ENCODE data around the gene STXBP5. TPM values are rescaled to one million over a fixed set of nuclear protein-coding genes. Genes with fewer than 3 reads are reported as not detected.

STXBP5 gene
- total RNA-seq, 4 donors from 2014 or later = 23.7 to 39.1 (median 25.8) TPM

DNA sequence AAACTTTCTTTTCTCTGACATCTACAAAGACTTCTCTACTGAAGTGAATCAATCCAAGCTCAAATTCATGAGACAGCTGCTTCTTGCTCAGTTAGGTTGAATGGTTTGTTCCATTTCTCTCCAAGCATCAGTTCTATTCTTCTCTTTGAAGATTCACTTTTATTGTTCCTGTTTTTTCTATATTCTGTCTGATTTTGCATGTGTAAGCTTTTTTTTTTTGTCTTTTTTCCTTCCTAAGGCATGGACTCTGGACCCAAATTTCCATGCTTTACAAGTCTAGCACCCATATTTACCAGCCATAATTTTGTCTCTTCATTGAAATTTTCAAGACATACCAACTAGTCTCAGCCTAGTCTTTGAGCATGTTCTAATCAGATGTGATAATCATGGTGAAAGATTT, 25.9 kb upstream of the STXBP5 start:
- Histone ChIP-seq H3K36me3 (no peaks in the 10 kb centered on the region), H3K27me3 (no peaks in the 10 kb centered on the region), H3K4me3 (no peak overlapping the region), H3K9me3 (no peaks in the 10 kb centered on the region), H3K4me1 (no peaks in the 10 kb centered on the region), H3K27ac (no peak overlapping the region)
- no peak for DNase-seq (ENCODE audit: low spot score in 2 of 2)
- no peak for TF ChIP-seq POLR2A (IDR thresholded peaks at IDR 0.05)
- no peak for TF ChIP-seq CTCF (IDR thresholded peaks at IDR 0.05)
- TF ChIP-seq EP300 (IDR thresholded peaks at IDR 0.05) = no peak

GRCh38 chr6:147179809-147180208, 24.4 kb upstream of the STXBP5 start:
- 89 to 93% methylated on average over 3 of the region's 3 CpGs for WGBS, 2 donors
- Histone ChIP-seq H3K27ac (no peak overlapping the region), H3K4me1 (no peaks in the 10 kb centered on the region), H3K4me3 (no peak overlapping the region), H3K27me3 (no peaks in the 10 kb centered on the region), H3K9me3 (no peaks in the 10 kb centered on the region), H3K36me3 (no peaks in the 10 kb centered on the region)
- no peak for DNase-seq (ENCODE audit: low spot score in 2 of 2)
- TF ChIP-seq EP300 (IDR thresholded peaks at IDR 0.05) = no peak
- no peak for TF ChIP-seq CTCF (IDR thresholded peaks at IDR 0.05)
- no peak for TF ChIP-seq POLR2A (IDR thresholded peaks at IDR 0.05)

DNA sequence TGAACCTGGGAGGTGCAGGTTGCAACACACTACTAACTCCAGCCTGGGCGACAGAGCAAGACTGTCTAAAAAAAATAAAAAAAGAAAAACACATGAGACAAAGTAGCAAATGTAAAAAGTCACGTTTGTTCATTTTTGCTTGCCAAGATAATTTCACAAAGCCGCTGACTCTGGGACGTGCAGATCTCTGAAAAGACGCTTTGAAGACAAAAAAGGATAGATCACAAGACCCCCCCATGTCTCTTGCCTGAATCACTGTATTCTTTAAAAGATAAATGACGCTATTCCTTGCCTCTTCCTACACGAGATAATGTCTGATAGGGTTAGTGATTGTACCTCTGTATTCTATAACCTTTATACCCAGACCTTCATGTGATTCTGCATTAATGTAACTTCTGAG, 23.3 kb upstream of the STXBP5 start:
- no peak for TF ChIP-seq EP300 (IDR thresholded peaks at IDR 0.05)
- DNase-seq (ENCODE audit: low spot score in 2 of 2) = no peak
- Histone ChIP-seq H3K4me3 (no peak overlapping the region), H3K36me3 (no peaks in the 10 kb centered on the region), H3K9me3 (no peaks in the 10 kb centered on the region), H3K27me3 (no peaks in the 10 kb centered on the region), H3K27ac (no peak overlapping the region), H3K4me1 (no peaks in the 10 kb centered on the region)
- 63 to 80% methylated on average over 7 of the region's 7 CpGs for WGBS, 2 donors

- no peaks in the 10 kb centered on the region for H3K9me3 ChIP-seq
- no peak for DNase-seq (ENCODE audit: low spot score in 2 of 2)
- no peak overlapping the region for H3K27ac ChIP-seq
- TF ChIP-seq POLR2A (IDR thresholded peaks at IDR 0.05) = no peak
- TF ChIP-seq CTCF (IDR thresholded peaks at IDR 0.05) = no peak
- H3K27me3 ChIP-seq = no peaks in the 10 kb centered on the region
- WGBS, 2 donors = 88 to 90% methylated on average over 1 of the region's 1 CpG
- no peaks in the 10 kb centered on the region for H3K36me3 ChIP-seq
- H3K4me3 ChIP-seq = no peak overlapping the region
- H3K4me1 ChIP-seq = no peaks in the 10 kb centered on the region
Observed at GRCh38 chr6:147184379-147184778, 19.8 kb upstream of the STXBP5 start.

GRCh38 chr6:147185216-147185615, 19.0 kb upstream of the STXBP5 start:
- H3K27ac ChIP-seq = no peak overlapping the region
- no peak overlapping the region for H3K4me3 ChIP-seq
- WGBS, 2 donors = 85% methylated on average over 3 of the region's 3 CpGs
- DNase-seq (ENCODE audit: low spot score in 2 of 2) = no peak
- H3K27me3 ChIP-seq = no peaks in the 10 kb centered on the region
- H3K36me3 ChIP-seq = no peaks in the 10 kb centered on the region
- no peak for TF ChIP-seq EP300 (IDR thresholded peaks at IDR 0.05)
- no peak for TF ChIP-seq CTCF (IDR thresholded peaks at IDR 0.05)
- no peak for TF ChIP-seq POLR2A (IDR thresholded peaks at IDR 0.05)
- no peaks in the 10 kb centered on the region for H3K9me3 ChIP-seq
- no peaks in the 10 kb centered on the region for H3K4me1 ChIP-seq

- Histone ChIP-seq H3K4me1 (no peaks in the 10 kb centered on the region), H3K4me3 (no peak overlapping the region), H3K27ac (no peak overlapping the region), H3K27me3 (no peaks in the 10 kb centered on the region), H3K9me3 (no peaks in the 10 kb centered on the region), H3K36me3 (no peaks in the 10 kb centered on the region)
- 65 to 81% methylated on average over 5 of the region's 5 CpGs for WGBS, 2 donors
- DNase-seq (ENCODE audit: low spot score in 2 of 2) = no peak
- no peak for TF ChIP-seq POLR2A (IDR thresholded peaks at IDR 0.05)
- TF ChIP-seq EP300 (IDR thresholded peaks at IDR 0.05) = no peak
- TF ChIP-seq CTCF (IDR thresholded peaks at IDR 0.05) = no peak
Observed at GRCh38 chr6:147190556-147190955, 13.7 kb upstream of the STXBP5 start.
